GM18868 (cell line): ENCODE results near the gene FRMPD1.
"Not testable (repeated sequence)": the region's sequence is repeated elsewhere in the genome, so short reads cannot be mapped to it uniquely, and the experiment has no call there.

Experiments
- ATAC-seq: cut with Tn5 transposase; IDR thresholded peaks from one replicate; pipeline ENCODE4 v1.9.1; 2021; ENCODE audit warnings: mild to moderate bottlenecking, moderate library complexity; ENCODE audit not compliant: unreplicated experiment

FRMPD1 gene

DNA sequence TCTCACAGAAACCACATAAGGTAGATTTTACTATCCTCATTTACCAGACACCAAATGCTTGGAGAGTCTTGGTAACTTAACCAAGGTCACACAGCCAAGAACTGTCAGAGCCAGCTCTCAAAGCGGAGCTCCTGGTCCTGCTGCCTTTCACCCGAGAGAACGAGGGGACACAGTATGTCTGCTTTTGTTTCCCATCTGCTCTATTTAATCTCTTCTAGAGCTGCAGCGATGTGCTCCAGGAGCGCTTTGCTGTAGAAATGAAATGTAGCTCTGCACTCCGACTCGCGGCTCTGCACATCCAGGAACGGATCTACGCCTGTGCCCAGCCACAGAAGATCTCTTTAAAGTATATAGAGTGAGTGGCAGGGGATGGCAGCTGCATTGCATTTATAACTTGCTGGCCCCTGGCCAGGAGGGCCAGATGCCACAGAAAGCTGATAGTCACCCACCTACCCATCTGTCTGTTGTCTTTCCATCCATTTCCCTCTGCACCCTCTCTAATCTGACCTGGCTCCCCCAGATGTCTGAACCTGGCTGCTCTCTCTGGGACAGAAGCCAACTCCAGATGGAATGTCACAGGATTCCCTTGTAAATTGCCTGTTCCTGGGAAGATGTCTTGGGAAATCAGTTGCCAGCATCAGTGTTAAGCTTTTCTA, 81.5 kb downstream of the FRMPD1 start:
- no peak for ATAC-seq

DNA sequence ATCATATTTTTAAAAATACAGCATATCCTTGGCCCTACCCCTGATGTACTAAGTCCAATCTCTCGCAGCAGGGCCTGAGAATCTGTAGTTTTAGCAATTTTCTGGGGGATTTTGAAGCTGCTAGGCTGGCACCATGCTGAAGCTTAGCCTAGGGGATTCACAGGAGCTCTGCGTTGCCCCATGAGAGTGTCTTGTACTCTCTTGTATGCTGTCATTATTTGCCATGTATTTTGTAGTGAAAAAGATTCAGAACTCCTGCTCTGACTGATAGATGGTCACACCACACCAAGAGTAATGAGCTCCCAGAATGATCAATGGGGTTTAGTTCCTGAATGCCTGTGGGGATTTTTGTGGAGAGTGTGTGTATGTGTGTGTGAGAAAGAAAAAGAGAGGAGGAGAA, 82.2 kb downstream of the FRMPD1 start:
- ATAC-seq, result peak; percentile 61

DNA sequence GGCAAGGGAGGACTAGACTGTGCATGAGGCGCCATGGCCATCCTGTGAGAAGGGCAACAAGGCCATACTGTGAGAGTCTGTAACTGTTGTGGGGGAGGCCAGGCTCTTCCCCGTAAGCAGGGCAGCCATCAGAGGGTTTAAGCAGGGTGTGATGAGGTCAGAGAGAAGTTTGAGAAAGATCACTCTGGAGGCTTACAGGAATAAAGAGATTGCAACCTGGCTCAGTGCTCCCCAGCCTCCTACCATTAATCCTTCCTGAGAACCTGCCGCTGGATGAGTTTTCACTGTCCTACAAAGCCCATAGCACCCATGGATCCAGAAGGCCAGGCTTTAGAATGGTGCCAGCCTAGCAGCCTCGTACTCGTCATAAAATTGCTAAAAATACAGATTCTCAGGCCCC, 88.5 kb downstream of the FRMPD1 start:
- ATAC-seq, result no peak

DNA sequence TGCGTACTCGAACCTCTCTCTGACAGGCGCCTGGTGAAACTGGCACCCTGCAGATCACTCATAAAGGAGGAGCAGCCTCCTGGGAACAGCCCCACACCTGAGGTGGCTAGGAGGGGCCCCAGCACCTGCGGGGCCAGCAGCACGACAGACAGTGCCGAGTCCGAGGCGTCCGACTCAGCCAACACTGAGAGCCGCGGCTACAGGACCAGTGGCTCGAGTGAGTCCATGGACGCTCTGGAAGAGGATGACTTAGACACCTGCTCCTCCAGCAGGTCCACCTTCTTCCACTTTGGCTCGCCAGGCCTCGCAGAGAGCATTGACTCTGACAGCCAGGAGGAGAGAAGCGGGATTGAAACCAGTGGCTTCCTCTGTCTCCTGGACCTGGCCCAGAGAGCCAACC, 89.4 kb downstream of the FRMPD1 start:
- ATAC-seq, result no peak

DNA sequence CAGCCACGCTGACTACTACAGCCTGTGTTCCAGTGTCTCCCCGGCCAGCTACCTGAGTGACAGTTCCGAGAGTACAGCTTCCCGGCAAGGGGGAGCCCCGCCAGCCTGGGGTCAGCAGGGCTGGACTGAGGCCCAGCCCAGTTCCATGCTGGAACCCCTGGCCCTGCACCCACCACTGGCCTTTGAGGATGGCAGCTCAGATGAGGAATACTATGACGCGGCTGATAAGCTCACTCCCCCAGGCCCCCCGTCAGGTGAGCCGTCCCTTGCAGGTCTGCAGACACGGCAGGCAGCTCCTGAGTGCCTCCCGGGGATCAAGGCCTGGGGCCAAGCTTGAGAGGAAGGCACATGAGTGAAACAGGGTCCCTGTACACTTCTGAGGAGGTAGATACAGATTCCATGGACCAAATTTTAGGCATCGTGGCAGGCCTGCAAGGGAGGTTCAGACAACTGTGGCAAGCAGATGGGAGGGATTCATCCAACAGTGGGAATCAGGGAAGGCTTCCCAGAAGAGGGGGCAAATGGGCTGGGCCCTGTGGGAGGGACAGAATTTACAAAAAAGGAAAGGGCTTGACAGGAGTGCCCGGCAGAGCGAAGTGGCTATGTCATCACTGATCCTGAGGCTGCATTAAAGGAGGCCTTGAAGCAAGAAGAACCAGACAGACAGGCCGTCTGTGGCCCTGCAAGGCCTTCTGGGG, 90.0 kb downstream of the FRMPD1 start:
- ATAC-seq, result no peak

DNA sequence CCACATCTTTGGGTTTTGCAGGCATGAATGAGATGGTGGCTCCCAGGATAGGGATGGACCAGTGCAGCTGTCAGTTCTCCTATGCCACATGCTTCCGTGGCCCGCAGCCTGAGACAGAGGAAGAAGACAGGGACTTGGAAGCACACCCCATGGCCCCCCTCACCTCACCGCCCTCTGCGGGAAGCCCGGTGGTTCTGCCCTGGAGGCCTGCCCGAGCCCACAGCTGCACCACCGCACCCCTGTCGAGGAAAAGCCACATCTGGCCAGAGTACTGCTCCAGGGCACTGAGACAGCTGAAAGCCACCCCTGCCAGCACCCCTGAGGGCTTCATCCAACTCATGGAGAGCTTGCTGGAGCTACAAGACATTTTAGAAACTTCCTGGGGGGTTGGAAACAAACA, 95.2 kb downstream of the FRMPD1 start:
- no peak for ATAC-seq

DNA sequence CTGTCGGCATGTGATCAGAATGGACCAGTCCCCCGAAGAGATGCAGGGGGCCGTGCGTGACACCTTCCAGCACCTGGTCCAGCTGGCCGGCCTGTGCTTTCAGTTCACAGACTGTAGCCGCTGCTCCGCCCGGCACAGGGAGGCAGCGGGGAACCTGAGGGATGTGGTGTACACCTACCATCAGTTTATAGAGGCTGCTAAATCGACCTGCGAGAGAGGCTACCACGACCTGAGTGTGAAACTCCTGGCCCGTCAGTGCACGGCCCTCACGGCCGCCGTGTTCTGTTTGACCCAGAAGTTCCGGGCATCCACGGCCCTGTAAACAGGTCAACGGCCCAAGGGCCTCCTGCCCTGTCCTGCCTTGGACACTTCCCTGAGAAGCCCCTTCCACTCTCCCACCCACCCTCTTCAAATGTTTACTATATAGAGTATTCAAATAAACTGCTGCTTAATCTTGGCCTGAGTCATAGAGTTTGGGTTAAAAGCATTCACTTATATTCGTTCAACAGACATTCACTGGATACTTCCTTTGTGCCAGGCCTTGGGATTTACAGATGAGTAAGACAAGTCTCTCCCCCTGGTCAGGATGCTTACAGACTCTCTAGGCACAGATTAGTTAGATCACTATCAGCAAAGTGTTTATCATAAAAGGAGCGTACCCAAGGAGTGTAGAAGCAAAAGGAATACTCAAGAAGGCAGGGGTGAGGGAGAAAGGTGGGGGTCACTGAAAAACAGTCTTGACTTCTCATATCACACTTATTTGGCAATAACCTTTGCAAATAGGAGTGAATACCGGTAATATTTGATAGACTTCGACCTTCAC, 95.9 kb downstream of the FRMPD1 start:
- ATAC-seq, result no peak

DNA sequence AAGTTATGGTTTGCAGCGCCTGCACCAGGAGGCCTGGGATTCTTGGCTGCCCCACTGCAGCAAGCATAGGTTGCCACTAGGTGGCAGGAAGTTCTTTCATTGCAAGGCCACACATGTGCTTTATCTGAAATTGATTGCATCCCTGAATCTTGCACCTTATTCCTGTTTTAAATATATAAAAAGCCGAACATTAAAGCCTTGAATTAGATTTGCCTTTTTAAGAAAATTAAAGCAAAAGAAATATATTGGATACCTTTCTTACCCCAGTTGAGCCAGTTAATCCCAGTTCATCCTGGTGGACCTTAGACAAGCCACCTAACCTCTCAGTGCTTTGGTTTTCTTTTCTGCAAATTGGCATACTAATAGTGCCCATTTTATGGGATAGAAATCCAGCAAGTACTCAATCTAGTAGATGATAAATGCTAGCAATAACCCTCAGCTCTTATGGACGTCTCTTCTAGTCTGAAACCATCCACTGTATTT, 96.6 kb downstream of the FRMPD1 start:
- peak; percentile 82 for ATAC-seq

DNA sequence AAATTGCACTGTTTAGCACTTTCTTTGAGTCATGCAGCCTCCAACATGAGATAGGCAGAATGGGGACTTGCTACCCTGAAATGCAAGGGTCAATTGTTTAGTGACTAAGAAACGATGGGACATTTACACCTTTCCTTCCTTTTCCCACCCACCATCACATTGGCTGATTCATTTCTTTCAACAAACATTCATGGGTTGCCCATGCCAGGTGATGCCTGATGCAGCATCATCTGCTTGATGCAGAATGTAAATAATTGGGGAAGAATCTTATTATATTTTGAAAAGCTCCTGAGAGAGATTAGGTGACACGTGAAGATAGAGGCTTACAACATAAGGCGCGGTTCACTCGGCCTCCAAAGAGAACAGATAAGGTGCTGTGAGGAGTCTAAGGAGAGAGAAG, 98.4 kb downstream of the FRMPD1 start:
- no peak for ATAC-seq

DNA sequence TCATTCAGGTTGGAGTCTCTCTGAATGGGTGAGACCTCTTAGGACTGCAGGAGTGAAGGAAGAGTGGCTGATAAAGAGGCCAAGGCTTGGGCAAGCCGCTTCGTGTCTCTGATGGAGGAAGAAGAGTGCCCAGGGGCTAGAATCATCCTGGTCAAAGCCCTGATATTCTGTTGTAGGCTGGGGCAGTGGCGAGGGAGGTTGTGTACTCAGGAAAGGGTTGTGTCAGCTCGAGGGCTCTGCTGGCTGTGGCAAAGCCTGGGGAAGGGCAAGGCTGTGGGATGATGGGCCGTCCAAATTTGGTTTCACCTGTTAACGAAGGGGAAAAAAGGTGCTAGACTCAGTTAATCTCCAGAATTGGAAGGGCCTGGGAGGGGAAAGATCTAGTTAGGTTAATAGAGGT, 100.4 kb downstream of the FRMPD1 start:
- ATAC-seq, result no peak

DNA sequence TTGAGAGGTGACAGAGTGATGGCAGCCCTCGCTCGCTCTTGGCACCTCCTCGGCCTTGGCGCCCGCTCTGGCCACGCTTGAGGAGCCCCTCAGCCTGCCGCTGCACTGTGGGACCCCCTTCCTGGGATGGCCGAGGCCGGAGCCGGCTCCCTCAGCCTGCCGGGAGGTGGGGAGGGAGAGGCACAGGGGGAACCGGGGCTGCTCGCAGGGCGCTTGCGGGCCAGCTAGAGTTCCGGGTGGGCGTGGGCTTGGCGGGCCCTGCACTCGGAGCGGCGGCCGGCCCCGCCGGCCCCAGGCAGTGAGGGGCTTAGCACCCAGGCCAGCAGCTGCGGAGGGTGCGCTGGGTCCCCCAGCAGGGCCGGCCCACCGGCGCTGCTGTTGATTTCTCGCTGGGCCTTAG, 101.0 kb downstream of the FRMPD1 start:
- not testable (repeated sequence) for ATAC-seq

DNA sequence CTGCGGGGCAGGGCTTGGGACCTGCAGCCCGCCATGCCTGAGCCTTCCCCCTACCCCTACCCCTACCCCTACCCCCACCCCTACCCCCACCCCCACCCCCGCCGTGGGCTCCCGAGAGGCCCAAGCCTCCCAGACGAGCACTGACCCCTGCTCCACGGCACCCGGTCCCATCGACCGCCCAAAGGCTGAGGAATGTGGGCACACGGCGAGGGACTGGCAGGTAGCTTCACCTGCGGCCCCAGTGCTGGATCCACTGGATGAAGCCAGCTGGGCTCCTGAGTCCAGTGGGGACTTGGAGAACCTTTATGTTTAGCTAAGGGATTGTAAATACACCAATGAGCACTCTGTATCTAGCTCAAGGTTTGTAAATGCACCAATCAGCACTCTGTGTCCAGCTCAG, 101.4 kb downstream of the FRMPD1 start:
- ATAC-seq, result not testable (repeated sequence)

DNA sequence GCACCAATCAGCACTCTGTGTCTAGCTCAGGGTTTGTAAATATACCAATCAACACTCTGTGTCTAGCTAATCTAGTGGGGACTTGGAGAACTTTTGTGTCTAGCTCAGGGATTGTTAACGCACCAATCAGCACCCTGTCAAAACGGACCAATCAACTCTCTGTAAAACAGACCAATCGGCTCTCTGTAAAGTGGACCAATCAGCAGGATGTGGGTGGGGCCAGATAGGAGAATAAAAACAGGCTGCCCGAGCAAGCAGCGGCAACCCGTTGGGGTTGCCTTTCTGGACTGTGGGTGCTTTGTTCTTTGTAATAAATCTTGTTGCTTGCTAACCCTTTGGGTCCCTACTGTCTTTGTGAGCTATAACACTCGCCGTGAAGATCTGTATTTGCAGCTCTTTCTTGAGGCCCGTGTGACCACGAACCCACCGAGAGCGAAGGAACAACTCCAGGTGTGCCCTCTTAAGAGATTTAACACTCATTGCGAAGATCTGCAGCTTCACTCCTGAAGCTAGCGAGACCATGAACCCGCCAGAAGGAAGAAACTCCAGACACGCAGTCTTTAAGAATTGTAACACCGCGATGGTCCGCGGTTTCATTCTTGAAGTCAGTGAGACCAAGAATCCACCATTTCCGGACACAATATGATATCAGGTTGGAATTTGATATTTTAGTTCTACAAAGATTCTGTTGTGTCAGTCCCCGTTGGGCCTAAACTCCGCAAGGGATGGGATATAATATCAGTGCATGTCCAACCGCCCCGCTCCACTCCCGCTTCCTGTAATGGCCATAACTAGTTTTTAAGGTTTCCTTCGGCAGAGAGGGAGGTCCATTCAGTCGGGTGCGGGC, 102.1 kb downstream of the FRMPD1 start:
- no peak for ATAC-seq

DNA sequence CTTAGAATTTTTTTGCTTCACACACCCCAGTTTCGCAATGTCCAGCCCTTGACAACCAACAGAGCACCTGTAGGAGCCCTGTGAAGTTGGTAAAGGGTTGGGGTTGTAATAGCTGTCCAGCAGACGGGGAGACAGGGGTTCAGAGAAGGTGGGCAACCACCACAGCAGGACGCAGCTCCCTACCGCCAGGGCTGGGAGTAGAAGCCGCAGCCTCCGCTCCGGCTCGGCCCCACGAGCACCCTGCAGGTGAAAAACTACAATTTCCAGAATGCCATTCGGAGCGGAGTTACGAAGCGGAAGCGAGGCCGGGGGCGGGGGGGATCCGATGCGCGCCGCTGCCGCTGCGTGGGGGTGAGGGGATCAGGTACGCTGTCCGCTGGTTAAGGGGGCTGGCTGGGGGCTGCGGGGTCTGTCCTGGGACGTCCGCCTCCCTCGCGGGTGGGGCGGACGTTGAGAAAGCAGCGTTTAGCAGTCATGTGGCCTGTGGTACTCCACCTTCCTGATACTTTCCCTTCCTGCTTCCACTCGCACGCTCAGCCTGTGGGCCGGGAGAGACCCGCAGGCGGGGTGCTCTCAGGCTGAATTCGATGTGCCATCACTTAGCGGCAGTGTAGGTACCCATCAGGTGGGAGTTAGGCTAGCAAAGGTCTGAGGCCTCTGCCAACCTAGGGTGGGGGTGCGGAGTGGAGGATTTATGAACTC, 102.9 kb downstream of the FRMPD1 start, which contains the start of gene TRMT10B:
Gene TRMT10B (plus strand): TSS at position 317 of the 702 bp plus-strand sequence. CDS start 8,127 bp downstream, outside the sequence.
- ATAC-seq, result peak; percentile 89

DNA sequence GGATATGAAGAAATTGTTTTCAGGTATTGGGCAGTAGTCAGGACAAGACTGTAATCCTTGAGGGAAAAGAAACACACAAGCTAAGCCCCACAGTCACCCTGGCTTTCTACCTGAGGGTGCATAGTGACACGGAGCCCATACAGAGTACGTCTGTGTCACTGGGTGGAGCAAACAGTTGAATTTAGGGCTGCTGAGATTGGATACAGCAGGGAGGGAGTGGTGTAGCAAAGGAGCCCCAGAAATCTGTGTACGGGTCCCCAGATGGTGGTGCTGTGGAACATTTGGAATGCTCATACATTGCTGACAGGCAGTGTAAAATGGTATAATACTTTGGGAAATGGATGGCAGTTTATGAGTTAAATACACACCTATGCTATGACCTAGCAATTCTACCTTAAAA, 108.0 kb downstream of the FRMPD1 start:
- no peak for ATAC-seq

DNA sequence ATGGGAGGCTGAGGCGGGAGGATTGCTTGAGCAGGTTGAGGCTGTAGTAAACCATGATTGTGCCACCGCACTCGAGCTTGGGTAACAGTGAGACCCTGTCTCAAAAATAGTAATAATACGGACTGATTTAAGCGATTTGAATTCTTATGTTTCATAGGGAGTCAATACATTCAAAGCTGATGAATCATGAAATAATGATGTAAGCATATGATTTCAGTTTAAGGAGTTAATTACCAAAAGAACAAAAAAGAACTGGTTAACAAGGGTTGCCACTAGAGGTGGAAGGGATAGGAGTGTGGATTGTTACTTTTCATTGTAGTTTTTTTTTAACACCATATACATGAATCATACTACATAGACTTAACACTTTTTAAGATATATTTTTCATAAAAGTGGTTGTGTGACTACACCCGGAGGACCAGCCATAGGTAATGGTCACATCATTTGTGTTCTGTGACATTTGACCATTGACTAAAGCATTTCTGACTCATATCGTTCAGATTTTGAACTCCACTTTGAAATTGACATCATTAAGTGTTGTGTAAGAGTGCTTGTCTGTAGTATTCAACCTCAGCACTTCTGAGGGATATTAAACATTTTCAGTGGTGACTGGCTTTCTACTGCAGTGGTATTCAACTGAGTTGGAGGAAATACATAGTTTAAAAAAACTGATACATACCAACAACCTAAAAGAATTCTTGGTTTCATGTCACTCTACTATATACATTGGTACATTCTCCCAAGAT, 109.8 kb downstream of the FRMPD1 start:
- no peak for ATAC-seq

DNA sequence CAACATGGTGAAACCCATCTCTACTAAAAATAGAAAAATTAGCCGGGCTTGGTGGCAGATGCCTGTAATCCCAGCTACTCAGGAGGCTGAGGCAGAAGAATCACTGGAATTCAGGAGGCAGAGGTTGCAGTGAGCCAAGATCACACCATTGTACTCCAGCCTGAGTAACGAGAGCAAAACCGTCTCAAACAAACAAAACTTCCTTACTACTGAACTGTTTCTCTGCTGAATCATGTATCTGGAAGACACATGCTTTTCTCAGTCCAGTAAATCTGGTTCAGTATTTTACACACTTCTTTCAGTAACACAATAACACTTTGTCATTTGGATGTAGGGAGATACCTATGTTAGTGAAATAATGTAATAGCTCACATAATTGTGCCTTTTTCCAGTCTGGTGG, 110.8 kb downstream of the FRMPD1 start:
- no peak for ATAC-seq

DNA sequence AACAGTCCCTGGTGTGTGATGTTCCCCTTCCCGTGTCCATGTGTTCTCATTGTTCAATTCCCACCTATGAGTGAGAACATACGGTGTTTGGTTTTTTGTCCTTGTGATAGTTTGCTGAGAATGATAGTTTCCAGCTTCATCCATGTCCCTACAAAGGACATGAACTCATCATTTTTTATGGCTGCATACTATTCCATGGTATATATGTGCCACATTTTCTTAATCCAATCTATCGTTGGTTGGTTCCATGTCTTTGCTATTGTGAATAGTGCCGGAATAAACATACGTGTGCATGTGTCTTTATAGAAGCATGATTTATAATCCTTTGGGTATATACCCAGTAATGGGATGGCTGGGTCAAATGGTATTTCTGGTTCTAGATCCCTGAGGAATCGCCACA, 114.5 kb downstream of the FRMPD1 start:
- ATAC-seq, result not testable (repeated sequence)

DNA sequence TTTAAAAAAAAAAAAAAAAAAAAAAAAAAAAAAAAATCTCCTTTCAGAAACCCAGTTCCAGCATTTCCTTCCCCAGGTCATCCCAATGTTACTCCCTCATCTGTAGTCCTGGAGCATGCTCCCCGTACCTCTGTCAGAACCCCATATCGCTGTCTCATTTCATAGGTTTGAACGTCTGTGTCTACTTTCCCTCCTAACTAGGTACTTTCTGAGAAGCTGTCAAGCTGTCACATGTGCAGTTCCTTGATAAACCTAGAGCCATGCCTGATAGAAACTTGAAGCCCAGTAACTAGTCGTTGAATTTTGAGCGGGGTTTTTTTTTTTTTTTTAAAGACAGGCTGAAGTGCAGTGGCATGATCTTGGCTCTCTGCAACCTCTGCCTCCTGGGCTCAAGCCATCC, 118.6 kb downstream of the FRMPD1 start:
- no peak for ATAC-seq
